HEK293 (cell line): ENCODE data around the gene DSG2.

Experiments used
- ATF2 ChIP-seq: fragments of 450-650 bp; formaldehyde crosslinking; IDR thresholded peaks from 2 replicates; pipeline ENCODE4 v1.5.1; 2016; ENCODE audit warnings: missing biosample characterization, missing genetic modification characterization, low read depth
- CTCF ChIP-seq: fragments of 450-650 bp; formaldehyde crosslinking; IDR thresholded peaks from 2 replicates; pipeline ENCODE4 v1.5.1; 2016; ENCODE audit warnings: missing biosample characterization, missing genetic modification characterization
- MYNN ChIP-seq: fragments of 450-650 bp; formaldehyde crosslinking; IDR thresholded peaks from 2 replicates; pipeline ENCODE4 v1.5.1; 2016; ENCODE audit warnings: missing biosample characterization, missing genetic modification characterization, borderline replicate concordance
- SETDB1 ChIP-seq: IDR thresholded peaks from one replicate; pipeline ENCODE4 v1.6.1; 2017; ENCODE audit warnings: mild to moderate bottlenecking, low read length, moderate library complexity, mixed read lengths; ENCODE audit not compliant: insufficient read length
- YY1 ChIP-seq: fragments of 450-650 bp; formaldehyde crosslinking; IDR thresholded peaks from 2 replicates; pipeline ENCODE4 v1.5.1; 2018; ENCODE audit warnings: missing biosample characterization, missing genetic modification characterization
- YY2 ChIP-seq: fragments of 450-650 bp; formaldehyde crosslinking; IDR thresholded peaks from 2 replicates; pipeline ENCODE4 v1.5.1; 2016; ENCODE audit warnings: missing biosample characterization, missing genetic modification characterization
- ZFP37 ChIP-seq: fragments of 450-650 bp; formaldehyde crosslinking; IDR thresholded peaks from 2 replicates; pipeline ENCODE4 v1.5.1; 2016; ENCODE audit warnings: missing biosample characterization, missing genetic modification characterization
- ZNF133 ChIP-seq: fragments of 450-650 bp; formaldehyde crosslinking; IDR thresholded peaks from 2 replicates; pipeline ENCODE4 v1.5.1; 2016; ENCODE audit warnings: missing biosample characterization, missing genetic modification characterization
- ZNF398 ChIP-seq: fragments of 450-650 bp; formaldehyde crosslinking; IDR thresholded peaks from 2 replicates; pipeline ENCODE4 v1.5.1; 2017; ENCODE audit warnings: missing biosample characterization, missing genetic modification characterization
- ZNF488 ChIP-seq: fragments of 450-650 bp; formaldehyde crosslinking; IDR thresholded peaks from 2 replicates; pipeline ENCODE4 v1.5.1; 2016; ENCODE audit warnings: missing biosample characterization, missing genetic modification characterization
- ZNF768 ChIP-seq: fragments of 450-650 bp; formaldehyde crosslinking; IDR thresholded peaks from 2 replicates; pipeline ENCODE4 v1.5.1; 2018; ENCODE audit warnings: missing biosample characterization, mild to moderate bottlenecking, missing genetic modification characterization
- ZNF776 ChIP-seq: fragments of 450-650 bp; formaldehyde crosslinking; IDR thresholded peaks from 2 replicates; pipeline ENCODE4 v1.5.0; 2017; ENCODE audit warnings: missing biosample characterization, missing genetic modification characterization, borderline replicate concordance

- TF ChIP-seq ZNF133 (tag by site-specific recombination) (no peak), YY1 (tag by site-specific recombination) (no peak), ATF2 (tag by site-specific recombination) (no peak), MYNN (tag by site-specific recombination) (no peak), ZNF768 (tag by site-specific recombination) (no peak), SETDB1 (no peak), CTCF (tag by site-specific recombination) (no peak), YY2 (tag by site-specific recombination) (no peak), ZNF488 (tag by site-specific recombination) (no peak), ZFP37 (tag by site-specific recombination) (no peak), ZNF398 (tag by site-specific recombination) (no peak), ZNF776 (tag by site-specific recombination) (no peak)
These were observed 78.7 kb downstream of the DSG2 start for GRCh38 chr18:31576670-31577069.
